Astrocyte of the hippocampus (primary cell): Measurements from ENCODE around the gene SHISA4.
"Not testable (repeated sequence)": the region's sequence is repeated elsewhere in the genome, so short reads cannot be mapped to it uniquely, and the experiment has no call there.

Experiments used
- DNase-seq: peaks from one replicate; pipeline ENCODE4 v3.0.0; 2011; ENCODE audit warnings: low read depth, low spot score

Gene SHISA4

DNA sequence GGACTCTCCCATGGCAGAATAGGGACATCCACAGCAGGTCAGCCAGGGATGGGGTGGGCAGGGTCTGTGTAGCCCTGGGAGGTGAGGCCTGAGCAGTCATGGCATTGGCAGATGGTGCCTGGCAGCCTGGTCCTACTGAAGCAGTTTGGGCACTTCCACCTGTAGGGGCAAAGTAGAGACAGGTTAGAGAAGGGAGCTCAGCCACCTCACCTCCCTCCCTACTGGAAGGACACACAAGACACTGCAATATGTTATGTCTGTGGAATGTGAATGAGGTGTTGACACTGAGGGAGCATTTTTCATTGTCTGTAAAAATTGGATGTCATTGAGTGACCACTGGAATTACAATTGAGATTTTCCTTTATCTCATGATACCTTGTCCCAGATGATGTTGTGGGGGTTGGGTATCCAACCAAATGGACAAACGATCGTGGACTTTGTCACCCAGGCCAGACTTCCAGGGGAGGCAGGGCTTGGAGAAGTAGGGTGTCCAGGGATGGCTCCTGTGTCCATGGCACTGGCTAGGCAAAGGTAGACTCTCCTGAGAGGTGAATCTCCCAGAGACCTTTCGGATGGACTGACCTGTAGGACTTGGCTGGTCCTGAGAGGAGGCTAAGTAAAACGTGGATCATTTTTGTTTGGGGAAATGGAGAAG lies 9.7 kb downstream of the SHISA4 start:
- DNase-seq, result no peak

DNA sequence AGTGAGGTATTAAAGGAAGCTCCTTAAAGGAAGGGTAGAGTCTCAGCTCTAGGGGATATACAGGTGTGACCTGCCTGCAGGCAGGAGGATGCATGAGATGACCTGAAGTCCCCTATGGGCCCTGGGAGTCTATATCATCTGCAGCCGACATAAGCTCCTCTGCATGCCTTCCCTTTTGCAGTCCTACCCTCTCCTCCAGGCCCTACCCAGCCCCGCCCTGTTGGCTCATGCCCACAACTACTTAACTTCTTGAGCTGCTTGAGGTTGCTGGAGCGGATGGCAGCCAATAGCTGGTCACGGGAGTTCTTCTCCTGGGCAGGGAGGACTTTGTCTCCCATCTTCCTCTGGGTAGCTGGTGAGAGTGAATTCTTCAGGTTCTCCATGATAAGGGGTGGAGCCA lies 10.3 kb downstream of the SHISA4 start:
- DNase-seq, result no peak

DNA sequence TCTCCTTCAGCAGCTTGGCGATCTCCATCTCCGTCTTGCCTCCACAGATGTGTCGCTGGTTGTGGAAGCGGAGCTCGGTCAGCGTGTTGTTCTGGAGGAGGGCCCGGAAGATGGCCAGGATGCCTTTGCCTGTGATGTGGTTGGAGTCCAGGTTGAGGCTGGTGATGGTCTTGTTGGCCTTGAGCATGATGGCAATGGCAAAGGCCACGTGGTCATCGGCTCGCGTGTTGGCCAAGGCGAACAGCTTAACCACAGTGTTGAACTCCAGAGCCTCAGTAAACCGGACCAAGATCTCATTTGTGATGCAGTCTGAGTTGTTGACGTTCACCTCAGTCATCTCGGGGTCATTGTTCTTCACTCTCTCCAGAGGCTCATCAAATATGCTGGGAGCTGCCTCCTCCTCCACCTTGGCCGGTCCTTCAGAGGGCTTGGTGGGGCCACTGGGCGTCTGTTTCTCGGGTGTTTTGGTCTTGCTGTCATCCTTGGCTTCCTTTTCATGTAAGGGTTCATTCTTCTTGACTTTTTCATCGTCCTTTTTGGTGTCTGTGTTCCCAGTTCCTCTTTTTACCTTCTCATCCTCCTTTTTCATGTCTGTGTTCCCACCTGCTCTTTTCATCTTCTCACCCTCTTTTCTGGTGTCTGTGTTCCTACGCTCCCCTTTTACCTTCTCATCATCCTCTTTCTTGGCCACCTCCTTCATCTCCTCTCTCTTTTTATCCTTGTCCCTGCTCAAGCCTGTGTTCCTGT lies 11.2 kb downstream of the SHISA4 start:
- DNase-seq, result no peak

DNA sequence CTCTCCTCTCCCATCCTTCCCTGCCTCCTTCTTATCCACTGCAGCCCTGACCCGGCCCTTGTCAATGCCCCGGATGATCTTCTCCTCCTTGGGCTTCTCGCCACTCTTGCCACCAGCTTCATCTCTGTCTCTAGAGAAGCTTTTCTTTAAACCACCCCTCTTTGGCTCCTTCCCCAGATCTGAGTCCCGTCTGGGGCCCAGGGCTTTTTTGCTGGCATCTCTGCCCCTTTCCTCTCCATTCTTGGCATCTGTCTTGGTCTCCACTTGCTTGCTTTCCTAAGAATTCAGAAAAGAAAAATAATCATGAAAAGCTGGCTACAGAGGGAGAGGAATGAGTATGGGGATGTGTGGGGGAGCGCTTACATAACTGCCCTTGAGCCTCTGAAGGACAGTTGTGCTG lies 11.8 kb downstream of the SHISA4 start:
- no peak for DNase-seq

DNA sequence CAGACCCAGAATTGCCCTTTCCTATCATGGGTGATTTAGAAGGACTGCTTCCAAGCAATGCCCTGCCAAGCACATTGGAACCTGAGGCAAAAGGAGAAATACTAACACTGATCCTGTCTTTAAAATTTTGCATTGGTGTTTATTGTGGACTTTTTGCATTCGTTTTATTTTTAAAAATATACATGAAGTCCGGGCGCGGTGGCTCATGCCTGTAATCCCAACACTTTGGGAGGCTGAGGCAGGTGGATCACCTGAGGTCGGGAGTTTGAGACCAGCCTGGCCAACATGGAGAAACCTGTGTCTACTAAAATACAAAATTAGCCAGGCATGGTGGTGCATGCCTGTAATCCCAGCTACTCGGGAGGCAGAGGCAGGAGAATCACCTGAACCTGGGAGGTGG lies 12.3 kb downstream of the SHISA4 start:
- DNase-seq, result not testable (repeated sequence)

DNA sequence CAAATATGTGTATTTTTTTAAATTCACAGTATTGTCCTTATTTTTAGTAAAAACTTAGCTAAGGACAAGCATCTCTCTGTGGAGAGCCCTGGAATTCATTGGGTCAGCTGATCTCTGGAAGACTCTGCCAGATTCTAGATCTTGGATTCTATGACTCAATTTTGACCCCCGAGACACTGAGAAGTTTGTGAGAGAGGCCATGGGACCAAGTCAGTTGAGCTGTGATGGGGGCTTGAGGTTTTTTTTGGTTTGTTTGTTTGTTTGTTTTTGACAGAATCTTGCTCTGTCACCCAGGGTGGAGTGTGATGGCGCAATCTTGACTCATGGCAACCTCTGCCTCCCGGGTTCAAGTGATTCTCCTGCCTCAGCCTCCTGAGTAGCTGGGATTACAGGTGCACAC lies 13.5 kb downstream of the SHISA4 start:
- peak; percentile 48 for DNase-seq

DNA sequence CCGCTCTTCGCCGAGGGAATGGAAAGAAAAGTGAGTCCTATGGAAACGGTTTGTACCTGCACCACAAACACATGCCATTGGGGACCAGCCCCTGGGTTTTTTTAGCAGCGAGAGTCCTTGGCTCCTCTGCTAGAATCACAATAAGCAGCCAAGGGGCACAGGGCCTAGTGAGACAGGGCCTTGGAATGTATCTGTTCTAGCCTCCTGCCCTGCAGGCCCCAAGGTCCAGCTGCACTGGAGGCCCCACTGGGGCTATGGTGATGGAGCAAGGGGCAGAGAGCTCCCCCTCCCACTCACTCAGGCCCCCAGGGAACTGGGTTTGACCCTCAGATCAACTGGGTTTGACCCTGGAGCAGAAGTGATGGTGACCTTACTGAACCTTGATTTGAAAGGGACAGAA lies 14.4 kb downstream of the SHISA4 start:
- peak; percentile 72 for DNase-seq

DNA sequence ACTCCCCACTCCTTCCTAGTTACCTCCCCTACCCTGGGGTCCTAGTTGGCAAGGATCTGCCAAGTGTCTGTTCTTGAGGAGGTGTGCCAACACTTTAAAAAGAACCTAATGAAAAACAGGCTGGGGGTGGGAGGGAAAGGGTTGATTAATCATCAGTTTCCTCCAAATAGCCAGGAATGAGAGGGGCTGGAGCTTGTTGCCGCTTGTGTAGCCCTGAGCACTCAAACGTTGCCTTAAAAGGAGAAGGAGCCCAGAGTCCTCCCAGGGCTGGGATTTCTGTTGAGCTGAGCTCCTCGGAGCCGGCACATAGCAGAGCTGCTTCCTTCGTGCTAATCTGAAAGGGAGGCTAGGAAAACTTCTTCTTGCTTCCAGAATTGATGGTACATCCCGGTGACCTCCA lies 15.9 kb downstream of the SHISA4 start:
- DNase-seq, result peak; percentile 95

DNA sequence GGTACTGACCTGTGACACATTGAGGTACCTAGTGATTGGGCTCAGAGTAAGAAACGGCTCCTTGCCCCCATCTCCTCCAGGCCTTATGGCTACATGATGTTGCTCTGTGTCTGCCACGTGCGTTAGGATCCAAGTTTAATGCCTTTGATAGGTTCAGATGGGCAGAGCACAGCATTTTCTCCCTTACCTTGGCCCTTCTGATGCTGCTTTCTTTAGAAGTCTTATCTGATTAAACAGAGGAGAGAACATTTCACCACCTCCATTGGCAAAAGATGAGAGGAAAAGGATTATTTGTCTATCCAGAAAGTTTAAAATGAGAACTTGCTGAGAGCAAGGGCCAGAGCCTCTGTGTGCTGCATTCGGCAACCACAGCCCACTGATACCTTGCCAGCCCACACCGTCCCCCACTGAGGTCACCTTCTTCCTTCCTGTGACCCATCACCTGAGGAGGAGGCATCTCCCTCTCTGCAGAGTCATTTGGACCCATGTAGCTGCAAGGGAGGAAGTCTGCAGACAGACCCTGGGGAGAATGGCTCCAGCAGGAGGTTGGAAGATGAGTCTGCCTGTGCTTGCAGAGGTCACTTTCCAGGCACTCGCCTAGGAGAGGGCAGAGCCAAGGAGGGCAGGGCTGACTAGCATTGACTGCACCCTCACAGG lies 16.7 kb downstream of the SHISA4 start:
- DNase-seq, result no peak

DNA sequence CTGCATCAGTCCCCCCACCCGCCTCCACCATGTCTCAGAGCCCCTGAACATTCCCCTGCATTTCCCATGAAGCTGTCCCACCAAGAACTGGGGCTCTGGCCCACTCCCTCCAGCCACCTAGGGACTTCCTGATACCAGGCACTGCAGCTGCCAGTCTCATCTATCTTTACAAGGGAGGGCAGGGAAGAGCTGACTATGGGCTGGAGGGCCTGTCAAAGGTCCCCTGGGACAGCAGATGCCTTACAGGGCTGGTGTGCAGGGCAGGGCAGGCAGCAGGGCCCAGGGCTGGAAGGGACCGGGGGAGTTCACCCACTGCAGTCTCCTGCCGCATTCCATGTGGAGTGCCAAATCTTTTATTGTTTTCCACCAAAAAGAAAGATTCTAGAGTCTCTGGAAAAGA lies 17.6 kb downstream of the SHISA4 start:
- no peak for DNase-seq

DNA sequence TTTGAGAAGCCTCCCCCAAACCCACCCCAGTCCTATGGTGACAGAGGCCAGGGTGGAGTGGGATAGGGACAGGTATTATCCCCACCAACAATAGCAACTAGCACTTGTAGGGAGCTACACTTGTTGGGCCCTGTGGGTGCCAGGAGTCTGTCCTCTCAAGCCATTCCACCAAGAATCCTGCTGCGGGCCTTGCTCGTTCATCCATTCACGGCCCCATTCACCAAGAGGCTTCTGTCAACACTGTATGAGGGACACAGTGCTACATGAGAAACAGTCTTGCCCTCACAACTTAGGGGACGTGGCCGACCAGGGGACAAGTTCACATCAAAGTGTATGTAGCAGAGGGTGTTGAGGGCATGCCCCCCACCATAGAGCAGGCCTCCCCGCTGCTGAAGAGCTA lies 18.9 kb downstream of the SHISA4 start:
- DNase-seq, result no peak

DNA sequence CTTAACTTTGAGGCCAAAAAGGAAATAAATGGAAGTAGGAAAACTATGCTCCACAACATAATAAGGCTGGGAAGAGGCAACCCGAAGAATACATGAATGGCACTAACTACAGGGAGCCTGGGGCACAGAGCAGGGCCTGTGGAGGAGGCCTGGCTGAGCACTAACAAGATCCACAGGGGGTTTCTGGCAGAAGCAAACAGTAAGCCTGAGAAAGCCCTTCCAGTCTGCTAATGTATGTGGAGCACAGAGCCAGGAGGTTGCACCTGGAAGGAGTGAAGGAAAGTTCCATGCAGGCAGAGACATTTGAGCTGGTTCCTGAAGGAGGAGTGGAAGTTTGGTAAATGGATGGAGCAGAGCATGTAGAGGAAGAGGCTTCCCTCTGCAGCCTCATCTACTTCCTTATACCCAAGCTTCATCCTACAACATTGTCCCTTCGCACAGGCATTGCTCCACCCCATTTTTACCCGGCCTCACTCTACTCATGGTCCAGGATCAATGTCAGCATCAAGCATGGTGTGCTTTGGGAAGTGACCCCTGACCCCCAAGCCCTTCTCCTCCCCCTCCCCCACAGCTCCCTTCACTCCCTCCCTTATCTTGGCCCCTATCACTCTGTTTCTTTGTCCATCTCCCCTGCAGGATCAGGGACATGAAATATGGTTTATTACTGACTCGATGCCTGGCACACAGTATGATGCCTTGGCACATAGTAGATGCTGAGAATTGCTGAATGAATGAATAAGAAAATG lies 23.3 kb downstream of the SHISA4 start:
- no peak for DNase-seq

DNA sequence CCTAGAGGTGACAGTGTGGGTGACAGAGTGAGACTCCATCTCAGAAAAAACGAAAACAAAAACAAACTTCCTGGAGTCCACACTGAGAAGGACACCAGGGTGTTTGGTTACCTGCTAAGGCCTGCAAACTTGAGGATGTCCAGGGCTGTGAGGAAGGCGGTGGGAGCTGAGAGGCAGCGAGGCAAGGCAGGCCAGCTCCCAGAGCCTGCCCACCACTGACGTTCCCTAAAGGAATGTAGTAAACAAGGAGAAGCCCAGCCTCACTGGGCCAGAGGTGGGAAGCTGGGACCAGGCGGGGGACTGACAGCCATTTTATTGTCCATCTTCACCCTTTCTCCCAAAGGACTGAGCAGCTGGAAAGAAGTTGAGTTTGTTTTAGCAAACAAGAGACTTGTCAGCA lies 24.1 kb downstream of the SHISA4 start:
- peak; percentile 29 for DNase-seq

DNA sequence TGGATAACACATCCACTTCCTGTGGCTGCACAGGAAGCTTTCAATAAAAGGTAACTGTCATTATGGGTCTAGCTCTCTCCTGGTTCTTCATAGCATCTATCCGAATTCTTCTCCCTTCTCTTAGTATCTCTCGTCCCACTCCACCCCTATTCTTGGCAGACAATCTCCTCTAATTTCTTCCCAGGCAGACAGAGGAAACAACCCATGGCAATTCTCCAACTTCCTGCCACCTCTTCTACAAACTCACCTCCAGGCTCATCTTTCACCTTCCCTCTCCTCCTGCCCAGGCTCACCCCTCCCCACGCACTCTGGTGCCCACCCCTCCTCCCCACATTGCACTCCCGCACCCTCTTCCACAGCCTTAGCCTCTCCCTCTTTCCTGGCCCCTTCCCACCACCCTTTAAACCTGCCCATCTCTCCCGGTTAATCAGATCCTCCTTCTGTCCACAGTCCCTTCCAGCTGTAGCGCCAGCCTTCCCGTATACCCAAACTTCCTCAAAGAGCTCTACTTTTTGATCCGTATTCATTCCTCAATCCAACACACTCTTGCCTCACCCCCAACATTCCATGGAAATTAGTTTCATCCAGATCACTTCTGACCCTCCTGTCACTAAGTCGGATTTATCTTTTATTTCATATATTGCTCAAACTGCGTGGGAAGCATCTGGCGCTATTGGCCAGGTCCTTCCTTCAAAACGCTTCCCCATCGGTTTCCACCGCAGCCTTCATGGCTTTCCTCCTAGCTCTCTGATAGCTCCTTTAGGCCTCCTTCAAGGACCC lies 25.9 kb downstream of the SHISA4 start:
- DNase-seq, result no peak

DNA sequence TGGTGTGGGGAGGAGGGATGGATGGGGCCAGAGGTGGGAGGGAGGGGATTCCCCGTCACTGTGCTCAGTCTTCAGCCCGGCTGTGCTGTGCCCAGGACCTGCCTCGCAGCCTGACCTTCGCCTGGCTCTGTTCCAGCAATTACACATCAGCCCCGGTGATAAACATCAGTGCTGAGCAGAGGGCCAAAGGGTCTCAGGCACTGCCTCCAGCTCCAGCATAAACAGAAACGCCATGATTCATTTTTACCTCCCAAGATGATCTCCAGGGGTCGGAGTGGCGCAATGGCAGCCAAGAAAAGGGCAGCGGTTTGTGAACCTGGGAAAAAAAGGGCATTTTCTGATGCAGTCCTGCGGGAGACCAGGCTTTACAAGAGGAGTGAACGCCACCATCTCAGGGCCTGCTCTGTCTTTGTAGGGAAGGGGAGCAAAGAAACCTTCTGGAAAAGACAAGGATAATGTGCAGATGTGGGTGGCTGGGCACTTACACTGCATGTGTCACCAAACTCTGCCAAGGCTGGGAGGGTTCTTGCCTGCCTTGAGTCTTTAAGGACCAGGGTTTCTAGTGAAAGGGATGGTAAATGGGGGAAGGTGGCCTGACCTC lies 28.1 kb downstream of the SHISA4 start:
- peak; percentile 77 for DNase-seq

DNA sequence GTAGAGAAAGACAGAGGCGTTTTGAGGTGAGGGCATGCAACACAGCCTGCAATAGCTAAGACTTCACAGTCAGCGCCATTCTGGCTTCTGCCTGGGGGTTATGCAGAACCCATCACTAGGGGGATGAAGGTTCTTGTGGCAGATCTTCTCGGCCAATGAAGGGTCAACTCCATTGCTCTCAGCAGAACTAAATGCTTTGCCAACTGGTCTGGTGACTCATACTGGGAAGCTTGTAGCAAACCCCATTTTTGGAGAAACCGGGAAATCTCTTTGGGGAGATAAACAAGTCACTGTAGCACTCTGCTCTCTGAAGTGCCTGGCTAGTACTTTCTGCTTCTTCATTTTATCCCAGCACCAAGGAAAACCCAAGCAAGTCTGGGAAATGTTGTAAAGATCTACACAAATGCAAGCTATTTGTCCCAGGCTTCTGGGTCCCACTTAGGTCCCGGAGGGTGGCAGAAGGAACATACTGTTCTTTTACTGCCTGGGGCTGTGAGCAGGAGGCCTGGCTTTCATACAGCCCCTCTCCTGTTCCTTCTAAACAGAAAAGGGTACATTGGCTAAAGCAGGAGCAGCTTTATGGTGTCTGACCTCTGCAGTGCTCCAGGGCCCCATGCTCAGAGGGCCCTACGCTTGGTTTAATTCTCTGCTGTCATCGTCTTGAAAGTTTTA lies 28.8 kb downstream of the SHISA4 start:
- DNase-seq, result peak; percentile 82

DNA sequence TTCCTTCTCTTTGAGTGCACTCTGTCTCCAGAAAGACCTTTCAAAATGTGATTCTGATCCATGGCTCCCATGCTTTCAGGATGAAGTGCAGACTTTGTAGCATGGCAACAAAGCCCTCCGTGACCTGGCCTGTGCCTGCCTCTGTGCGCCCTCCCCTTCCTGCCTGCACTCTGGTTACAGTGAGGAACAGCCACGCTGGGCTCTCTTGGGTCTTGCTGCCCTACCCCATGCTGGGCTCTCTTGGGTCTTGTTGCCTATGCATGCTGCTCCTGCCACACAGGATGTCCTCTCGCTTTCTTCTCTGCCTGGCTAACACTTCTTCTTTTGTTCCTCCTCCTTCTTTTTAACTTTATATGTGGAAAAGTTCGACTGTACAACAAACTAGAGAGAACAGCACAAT lies 29.6 kb downstream of the SHISA4 start:
- no peak for DNase-seq

DNA sequence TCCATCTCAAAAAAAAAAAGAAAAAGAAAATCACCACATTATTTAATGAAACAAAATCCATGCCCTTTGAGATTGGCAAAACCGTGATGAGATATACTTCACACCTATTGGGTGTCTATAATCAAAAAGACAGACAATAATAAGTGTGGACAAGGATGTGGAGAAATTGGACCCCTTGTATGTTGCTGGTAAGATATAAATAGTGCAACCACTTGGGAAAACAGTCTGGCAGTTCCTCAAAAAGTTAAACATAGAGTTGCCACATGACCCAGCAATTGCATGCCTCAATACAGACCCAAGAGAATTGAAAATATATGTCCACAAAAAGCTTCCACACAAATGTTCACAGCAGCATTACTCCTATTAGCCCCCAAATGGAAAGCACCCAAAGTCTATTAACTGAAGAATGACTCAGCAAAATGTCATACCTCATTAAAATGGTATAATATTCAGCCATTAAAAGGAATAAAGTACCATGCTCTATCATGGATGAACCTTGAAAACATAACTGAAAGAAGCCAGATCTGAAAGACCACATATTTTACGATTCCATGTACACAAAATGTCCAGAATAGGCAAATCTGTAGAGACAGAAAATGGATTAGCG lies 33.4 kb downstream of the SHISA4 start:
- no peak for DNase-seq

DNA sequence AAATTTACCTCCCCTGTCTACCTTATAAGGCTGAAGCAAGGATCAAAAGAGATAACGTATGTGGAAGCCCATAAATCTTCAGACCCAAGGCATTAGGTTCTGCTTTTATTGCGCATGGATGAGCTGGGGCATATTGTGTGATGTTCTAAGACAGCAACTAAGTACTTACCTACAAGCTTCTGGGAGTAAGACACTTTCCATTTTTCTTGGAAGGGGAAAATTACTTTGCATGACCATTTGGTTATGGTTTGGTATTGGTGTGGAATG lies 36.5 kb downstream of the SHISA4 start:
- DNase-seq, result no peak

DNA sequence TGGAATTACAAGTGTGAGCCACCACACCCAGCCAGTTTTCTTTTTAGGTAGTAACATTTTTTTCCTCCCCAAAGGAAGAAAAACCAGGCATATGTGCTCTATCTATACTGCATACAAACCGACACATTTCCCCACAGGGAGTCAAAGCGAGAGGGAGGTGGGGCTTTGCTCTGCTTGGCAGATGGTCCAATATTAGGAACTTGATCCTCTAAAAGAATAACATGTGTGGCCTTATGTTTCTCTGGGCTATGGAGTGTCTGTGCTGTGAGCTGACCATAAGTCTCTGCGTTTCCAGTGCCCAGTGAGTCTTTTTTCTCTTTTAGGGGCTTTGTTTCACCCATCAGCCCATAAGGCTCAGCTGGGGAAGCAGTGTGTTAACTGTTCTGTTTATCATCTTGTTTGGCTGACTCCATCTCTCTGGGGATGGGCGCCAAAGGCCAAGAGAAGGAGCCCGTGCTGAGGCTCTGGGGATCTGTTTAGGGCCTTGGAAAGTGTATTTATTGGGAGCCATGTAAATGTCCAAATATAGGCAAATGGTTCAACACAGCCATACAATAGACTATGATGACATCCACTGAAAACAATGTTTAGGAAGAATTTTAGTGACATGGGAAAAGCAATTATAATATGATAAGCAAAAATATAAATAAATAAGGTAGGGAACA lies 37.4 kb downstream of the SHISA4 start:
- DNase-seq, result no peak
